GM20000 (cell line): Measurements from ENCODE around the gene IL17RD.

Source experiments
- DNase-seq: peaks from one replicate; pipeline ENCODE4 v3.0.0; 2012; ENCODE audit warnings: low spot score
- CTCF ChIP-seq: IDR thresholded peaks from 2 replicates; pipeline ENCODE4 v1.5.1; 2012; ENCODE audit warnings: mild to moderate bottlenecking, control low read depth; ENCODE audit errors: extremely low read depth, missing control alignments

IL17RD gene

GRCh38 chr3:57158813-57159738 is 6.1 kb downstream of the IL17RD start:
- TF ChIP-seq CTCF, result no peak
- DNase-seq, result no peak

- no peak for TF ChIP-seq CTCF
- DNase-seq, result no peak
Observed at GRCh38 chr3:57158325-57158724, 6.8 kb downstream of the IL17RD start.

GRCh38 chr3:57157545-57157944 is 7.6 kb downstream of the IL17RD start:
- DNase-seq, result no peak
- no peak for TF ChIP-seq CTCF

GRCh38 chr3:57155310-57155643 is 9.9 kb downstream of the IL17RD start:
- no peak for TF ChIP-seq CTCF
- no peak for DNase-seq

- no peak for TF ChIP-seq CTCF
- DNase-seq, result no peak
Observed at GRCh38 chr3:57154470-57155309, 10.5 kb downstream of the IL17RD start.

GRCh38 chr3:57152151-57153143 is 12.7 kb downstream of the IL17RD start:
- no peak for TF ChIP-seq CTCF
- DNase-seq, result no peak
